Esophagus muscularis mucosa (tissue), 4 donors: ENCODE data around the gene LRRC37A3.
"Not testable (repeated sequence)": the region's sequence is repeated elsewhere in the genome, so short reads cannot be mapped to it uniquely, and the experiment has no call there.

Experiments used
- CTCF ChIP-seq, 3 experiments: fragments of 200-600 bp in 2 of 3; fragments of 450-650 bp in 1 of 3; sonication (generic) in 2 of 3; IDR thresholded peaks; one replicate each; pipeline ENCODE4 v1.5.1; 2017 to 2019; ENCODE audit warnings: antibody characterized with exemption in 3 of 3, mild to moderate bottlenecking in 2 of 3, moderate library complexity in 1 of 3
- EP300 ChIP-seq: sonication (generic); formaldehyde crosslinking; IDR thresholded peaks from one replicate; pipeline ENCODE4 v1.6.1; 2017; ENCODE audit warnings: antibody characterized with exemption
- POLR2A ChIP-seq: fragments of 450-650 bp; IDR thresholded peaks from one replicate; pipeline ENCODE4 v1.6.1; 2017; ENCODE audit warnings: antibody characterized with exemption, moderate library complexity, mild to moderate bottlenecking, low read depth

- TF ChIP-seq CTCF (IDR thresholded peaks at IDR 0.05); POLR2A; EP300: not testable (repeated sequence)
These were observed 9.6 kb downstream of the LRRC37A3 start for GRCh38 chr17:64909511-64910190.
